Measurements from ENCODE around the gene CTTNBP2. TPM values are rescaled to one million over a fixed set of nuclear protein-coding genes. Genes with fewer than 3 reads are reported as not detected.

Gene CTTNBP2
- total and polyA plus RNA-seq, 2 donors (not counting 1 experiment from before 2014, with no cell fraction given): 0.04 to 0.27 TPM

DNA sequence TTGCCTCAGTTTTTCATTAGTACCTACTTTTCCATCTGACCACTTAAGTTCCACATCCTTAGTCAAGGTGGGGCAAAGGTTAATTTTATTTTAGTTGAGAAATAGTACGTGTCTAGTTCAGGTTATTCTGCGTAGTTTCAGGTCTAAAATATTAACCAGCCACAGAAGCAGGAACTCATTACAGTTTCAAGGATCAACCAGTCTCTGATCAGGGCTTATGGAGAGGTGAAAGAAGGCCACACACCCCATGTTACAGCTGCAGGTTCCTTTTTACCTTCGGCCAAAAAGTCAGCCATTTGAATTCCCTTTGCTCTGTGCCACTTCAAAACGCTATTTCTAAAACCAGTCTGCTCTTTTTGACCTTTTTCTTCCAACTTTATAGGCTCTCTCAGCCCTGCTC, 134.2 kb downstream of the CTTNBP2 start:
- intact Hi-C loops (cut with micrococcal nuclease): no loop called here
- no peak overlapping the region for H3K27ac Mint-ChIP-seq
- no peak for TF ChIP-seq EZH2 (IDR thresholded peaks at IDR 0.05; ENCODE audit: borderline replicate concordance, insufficient read depth, low read depth, low read length, poor library complexity, severe bottlenecking)
- TF ChIP-seq, protein P1, sequence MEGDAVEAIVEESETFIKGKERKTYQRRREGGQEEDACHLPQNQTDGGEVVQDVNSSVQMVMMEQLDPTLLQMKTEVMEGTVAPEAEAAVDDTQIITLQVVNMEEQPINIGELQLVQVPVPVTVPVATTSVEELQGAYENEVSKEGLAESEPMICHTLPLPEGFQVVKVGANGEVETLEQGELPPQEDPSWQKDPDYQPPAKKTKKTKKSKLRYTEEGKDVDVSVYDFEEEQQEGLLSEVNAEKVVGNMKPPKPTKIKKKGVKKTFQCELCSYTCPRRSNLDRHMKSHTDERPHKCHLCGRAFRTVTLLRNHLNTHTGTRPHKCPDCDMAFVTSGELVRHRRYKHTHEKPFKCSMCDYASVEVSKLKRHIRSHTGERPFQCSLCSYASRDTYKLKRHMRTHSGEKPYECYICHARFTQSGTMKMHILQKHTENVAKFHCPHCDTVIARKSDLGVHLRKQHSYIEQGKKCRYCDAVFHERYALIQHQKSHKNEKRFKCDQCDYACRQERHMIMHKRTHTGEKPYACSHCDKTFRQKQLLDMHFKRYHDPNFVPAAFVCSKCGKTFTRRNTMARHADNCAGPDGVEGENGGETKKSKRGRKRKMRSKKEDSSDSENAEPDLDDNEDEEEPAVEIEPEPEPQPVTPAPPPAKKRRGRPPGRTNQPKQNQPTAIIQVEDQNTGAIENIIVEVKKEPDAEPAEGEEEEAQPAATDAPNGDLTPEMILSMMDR (IDR thresholded peaks at IDR 0.05): no peak
- peaks cover 0 to 2% (median 0%) of the 10 kb centered on the region in 4 experiments for H3K27me3 ChIP-seq (replicated peaks in 1 of 4; ENCODE audit: control extremely low read depth in 1 of 4, control insufficient read depth in 3 of 4, insufficient read depth in 4 of 4, low read length in 3 of 4)
- no peaks in the 10 kb centered on the region for H3K4me1 Mint-ChIP-seq
- no peaks in the 10 kb centered on the region for H3K79me2 ChIP-seq (ENCODE audit: control insufficient read depth, insufficient read depth, low read length)
- no peaks in the 10 kb centered on the region for H3K36me3 ChIP-seq (replicated peaks in 1 of 2; ENCODE audit: control extremely low read depth in 1 of 2, control insufficient read depth in 1 of 2, extremely low read depth in 1 of 2, insufficient read depth in 2 of 2, low read length in 1 of 2)
- H3K9me3 Mint-ChIP-seq (ENCODE audit: insufficient read depth): no peaks in the 10 kb centered on the region
- H3K4me3 Mint-ChIP-seq: no peak overlapping the region
- ATAC-seq (ENCODE audit: low read depth) (no peak), DNase-seq (no peak)
- no peaks in the 10 kb centered on the region for H3K4me1 ChIP-seq (ENCODE audit: control insufficient read depth in 2 of 2, insufficient read depth in 2 of 2, low read length in 2 of 2)
- H2AFZ ChIP-seq (ENCODE audit: insufficient read depth, low read depth, low read length, poor library complexity, severe bottlenecking): no peak overlapping the region
- no peak overlapping the region for H3K27ac ChIP-seq (ENCODE audit: low read length in 2 of 2)
- CTCF ChIA-PET: no interaction called here
- H4K20me1 ChIP-seq (ENCODE audit: control insufficient read depth, insufficient read depth, low read length, poor library complexity, severe bottlenecking): no peaks in the 10 kb centered on the region
- WGBS (ENCODE audit: insufficient coverage): 76% methylated on average over 3 of the region's 4 CpGs
- no peak overlapping the region for H3K4me2 ChIP-seq (replicated peaks; ENCODE audit: low read depth, low read length, poor library complexity, severe bottlenecking)
- no peak overlapping the region for H3K9ac ChIP-seq (ENCODE audit: low read length)
- H3K4me3 ChIP-seq (ENCODE audit: control extremely low read depth in 1 of 5, extremely low read depth in 1 of 5, insufficient read depth in 1 of 5, low read depth in 2 of 5, low read length in 4 of 5): no peak overlapping the region
- peaks cover 0 to 2% (median 0%) of the 10 kb centered on the region in 3 donors for H3K9me3 ChIP-seq (ENCODE audit: control extremely low read depth in 1 of 3, control insufficient read depth in 2 of 3, insufficient read depth in 1 of 3, low read length in 2 of 3)
- POLR2A ChIA-PET: no interaction called here
- no peaks in the 10 kb centered on the region for H3K27me3 Mint-ChIP-seq

DNA sequence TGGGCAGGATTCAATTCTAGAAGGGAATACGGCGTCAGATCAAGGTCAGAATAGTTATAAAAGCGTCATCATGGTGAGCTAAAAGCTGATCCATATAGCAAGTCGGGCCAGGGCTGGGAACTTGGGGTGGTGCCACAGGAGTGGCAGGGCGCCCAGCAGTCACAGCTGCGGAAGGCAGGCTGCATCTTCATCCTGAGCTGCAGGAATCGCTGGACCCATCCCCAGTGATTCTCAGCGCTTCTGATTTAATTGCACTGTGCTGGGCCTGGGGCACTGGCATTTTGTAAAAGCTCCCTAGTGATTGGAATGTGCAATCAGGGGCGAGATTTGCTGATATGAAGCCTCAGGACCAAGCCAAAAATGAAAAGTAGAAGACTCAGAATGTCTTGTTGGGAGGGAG, 135.3 kb downstream of the CTTNBP2 start:
- Histone ChIP-seq H2AFZ (ENCODE audit: insufficient read depth, low read depth, low read length, poor library complexity, severe bottlenecking) (no peak overlapping the region), H3K4me2 (replicated peaks; ENCODE audit: low read depth, low read length, poor library complexity, severe bottlenecking) (no peak overlapping the region), H3K4me3 (ENCODE audit: control extremely low read depth in 1 of 5, extremely low read depth in 1 of 5, insufficient read depth in 1 of 5, low read depth in 2 of 5, low read length in 4 of 5) (no peak overlapping the region), H3K36me3 (replicated peaks in 1 of 2; ENCODE audit: control extremely low read depth in 1 of 2, control insufficient read depth in 1 of 2, extremely low read depth in 1 of 2, insufficient read depth in 2 of 2, low read length in 1 of 2) (no peaks in the 10 kb centered on the region), H3K27me3 (replicated peaks in 1 of 4; ENCODE audit: control extremely low read depth in 1 of 4, control insufficient read depth in 3 of 4, insufficient read depth in 4 of 4, low read length in 3 of 4) (no peaks in the 10 kb centered on the region), H4K20me1 (ENCODE audit: control insufficient read depth, insufficient read depth, low read length, poor library complexity, severe bottlenecking) (no peaks in the 10 kb centered on the region), H3K4me1 (ENCODE audit: control insufficient read depth in 2 of 2, insufficient read depth in 2 of 2, low read length in 2 of 2) (no peaks in the 10 kb centered on the region), H3K9me3 (ENCODE audit: control extremely low read depth in 1 of 3, control insufficient read depth in 2 of 3, insufficient read depth in 1 of 3, low read length in 2 of 3) (peaks cover 0 to 2% (median 0%) of the 10 kb centered on the region in 3 donors), H3K79me2 (ENCODE audit: control insufficient read depth, insufficient read depth, low read length) (no peaks in the 10 kb centered on the region), H3K9ac (ENCODE audit: low read length) (no peak overlapping the region), H3K27ac (ENCODE audit: low read length in 2 of 2) (no peak overlapping the region)
- ChIA-PET POLR2A (no interaction called here), CTCF (no interaction called here)
- Mint-ChIP-seq H3K9me3 (ENCODE audit: insufficient read depth) (no peaks in the 10 kb centered on the region), H3K4me1 (no peaks in the 10 kb centered on the region), H3K27ac (no peak overlapping the region), H3K4me3 (no peak overlapping the region), H3K27me3 (no peaks in the 10 kb centered on the region)
- intact Hi-C loops (cut with micrococcal nuclease): no loop called here
- TF ChIP-seq, protein P1 (IDR thresholded peaks at IDR 0.05): no peak
- TF ChIP-seq EZH2 (IDR thresholded peaks at IDR 0.05; ENCODE audit: borderline replicate concordance, insufficient read depth, low read depth, low read length, poor library complexity, severe bottlenecking): no peak
- DNase-seq: no peak
- ATAC-seq (ENCODE audit: low read depth): no peak
- WGBS (ENCODE audit: insufficient coverage): 90% methylated on average over 9 of the region's 9 CpGs
